Measurements from ENCODE around the gene PADI2.

The PADI2 gene

GRCh38 chr1:17101261-17101660 lies 18.0 kb downstream of the PADI2 start:
- no peak for DNase-seq (ENCODE audit: extremely low spot score)
- CTCF ChIA-PET = no interaction called here
- POLR2A ChIA-PET = no interaction called here
- TF ChIP-seq ZNF384 (IDR thresholded peaks at IDR 0.05) = no peak
- no peak for TF ChIP-seq FOXM1 (IDR thresholded peaks at IDR 0.05; ENCODE audit: borderline replicate concordance)
- no peak for TF ChIP-seq SUZ12 (IDR thresholded peaks at IDR 0.05)
- no peak for TF ChIP-seq NFRKB (IDR thresholded peaks at IDR 0.05)
- no peak for TF ChIP-seq TARDBP (IDR thresholded peaks at IDR 0.05)
- TF ChIP-seq FOXK2 (IDR thresholded peaks at IDR 0.05) = no peak
- no peak for TF ChIP-seq FOXA1 (IDR thresholded peaks at IDR 0.05)
- no peak for TF ChIP-seq BHLHE40 (IDR thresholded peaks at IDR 0.05; ENCODE audit: borderline replicate concordance)
- TF ChIP-seq CTBP1 (IDR thresholded peaks at IDR 0.05; ENCODE audit: borderline replicate concordance) = no peak
- no peak for TF ChIP-seq ELF4 (IDR thresholded peaks at IDR 0.05)
- no peak for TF ChIP-seq HDGF (IDR thresholded peaks at IDR 0.05; ENCODE audit: borderline replicate concordance)
- TF ChIP-seq SP1 (IDR thresholded peaks at IDR 0.05) = no peak
- TF ChIP-seq LEF1 (IDR thresholded peaks at IDR 0.05; ENCODE audit: borderline replicate concordance) = no peak
- TF ChIP-seq ARNT (IDR thresholded peaks at IDR 0.05) = no peak

- DNase-seq (ENCODE audit: extremely low spot score) = no peak
- CTCF ChIA-PET = no interaction called here
- POLR2A ChIA-PET = no interaction called here
- no peak for TF ChIP-seq TARDBP (IDR thresholded peaks at IDR 0.05)
- TF ChIP-seq ELF4 (IDR thresholded peaks at IDR 0.05) = no peak
- TF ChIP-seq SUZ12 (IDR thresholded peaks at IDR 0.05) = no peak
- TF ChIP-seq FOXA1 (IDR thresholded peaks at IDR 0.05) = no peak
- TF ChIP-seq SP1 (IDR thresholded peaks at IDR 0.05) = no peak
- TF ChIP-seq BHLHE40 (IDR thresholded peaks at IDR 0.05; ENCODE audit: borderline replicate concordance) = no peak
- no peak for TF ChIP-seq HDGF (IDR thresholded peaks at IDR 0.05; ENCODE audit: borderline replicate concordance)
- no peak for TF ChIP-seq ARNT (IDR thresholded peaks at IDR 0.05)
- TF ChIP-seq FOXK2 (IDR thresholded peaks at IDR 0.05) = no peak
- no peak for TF ChIP-seq ZNF384 (IDR thresholded peaks at IDR 0.05)
- TF ChIP-seq PKNOX1 (IDR thresholded peaks at IDR 0.05) = no peak
Observed at GRCh38 chr1:17099616-17100340, 19.5 kb downstream of the PADI2 start.

- DNase-seq (ENCODE audit: extremely low spot score) = no peak
- TF ChIP-seq FOXM1 (IDR thresholded peaks at IDR 0.05; ENCODE audit: borderline replicate concordance) = no peak
- TF ChIP-seq NFRKB (IDR thresholded peaks at IDR 0.05) = no peak
- no peak for TF ChIP-seq SP1 (IDR thresholded peaks at IDR 0.05)
- TF ChIP-seq ZNF384 (IDR thresholded peaks at IDR 0.05) = no peak
- no peak for TF ChIP-seq TARDBP (IDR thresholded peaks at IDR 0.05)
- no peak for TF ChIP-seq LEF1 (IDR thresholded peaks at IDR 0.05; ENCODE audit: borderline replicate concordance)
- no peak for TF ChIP-seq L3MBTL2 (conservative IDR thresholded peaks at IDR 0.05)
- TF ChIP-seq SUZ12 (IDR thresholded peaks at IDR 0.05) = no peak
- TF ChIP-seq FOXA1 (IDR thresholded peaks at IDR 0.05) = no peak
- no peak for TF ChIP-seq HDGF (IDR thresholded peaks at IDR 0.05; ENCODE audit: borderline replicate concordance)
- no peak for TF ChIP-seq ELF4 (IDR thresholded peaks at IDR 0.05)
- TF ChIP-seq BHLHE40 (IDR thresholded peaks at IDR 0.05; ENCODE audit: borderline replicate concordance) = no peak
- TF ChIP-seq CTBP1 (IDR thresholded peaks at IDR 0.05; ENCODE audit: borderline replicate concordance) = no peak
- TF ChIP-seq FOXK2 (IDR thresholded peaks at IDR 0.05) = no peak
- no peak for TF ChIP-seq ARNT (IDR thresholded peaks at IDR 0.05)
- CTCF ChIA-PET = interaction anchor here (0.7 kb wide), 1 partner anchor 10 kb away, joined by 3 read pairs; no protein-coding TSS in a partner anchor
- POLR2A ChIA-PET = no interaction called here
Observed at GRCh38 chr1:17098446-17099317, 20.6 kb downstream of the PADI2 start.

GRCh38 chr1:17097787-17098186 lies 21.5 kb downstream of the PADI2 start:
- TF ChIP-seq FOXM1 (IDR thresholded peaks at IDR 0.05; ENCODE audit: borderline replicate concordance) = no peak
- TF ChIP-seq ZNF384 (IDR thresholded peaks at IDR 0.05) = no peak
- TF ChIP-seq LEF1 (IDR thresholded peaks at IDR 0.05; ENCODE audit: borderline replicate concordance) = no peak
- TF ChIP-seq BHLHE40 (IDR thresholded peaks at IDR 0.05; ENCODE audit: borderline replicate concordance) = no peak
- TF ChIP-seq CTBP1 (IDR thresholded peaks at IDR 0.05; ENCODE audit: borderline replicate concordance) = no peak
- no peak for TF ChIP-seq ELF4 (IDR thresholded peaks at IDR 0.05)
- TF ChIP-seq ARNT (IDR thresholded peaks at IDR 0.05) = no peak
- no peak for TF ChIP-seq L3MBTL2 (conservative IDR thresholded peaks at IDR 0.05)
- TF ChIP-seq NFRKB (IDR thresholded peaks at IDR 0.05) = no peak
- no peak for TF ChIP-seq SUZ12 (IDR thresholded peaks at IDR 0.05)
- TF ChIP-seq HDGF (IDR thresholded peaks at IDR 0.05; ENCODE audit: borderline replicate concordance) = no peak
- TF ChIP-seq FOXA1 (IDR thresholded peaks at IDR 0.05) = no peak
- no peak for TF ChIP-seq SP1 (IDR thresholded peaks at IDR 0.05)
- no peak for TF ChIP-seq FOXK2 (IDR thresholded peaks at IDR 0.05)
- TF ChIP-seq TARDBP (IDR thresholded peaks at IDR 0.05) = no peak
- no peak for TF ChIP-seq PKNOX1 (IDR thresholded peaks at IDR 0.05)
- no peak for DNase-seq (ENCODE audit: extremely low spot score)
- ChIA-PET CTCF (no interaction called here), POLR2A (no interaction called here)

GRCh38 chr1:17097147-17097546 lies 22.1 kb downstream of the PADI2 start:
- CTCF ChIA-PET = interaction anchor here (0.9 kb wide), 1 partner anchor 37 kb away, joined by 3 read pairs; no protein-coding TSS in a partner anchor
- TF ChIP-seq ELF4 (IDR thresholded peaks at IDR 0.05) = no peak
- TF ChIP-seq FOXK2 (IDR thresholded peaks at IDR 0.05) = no peak
- no peak for TF ChIP-seq HDGF (IDR thresholded peaks at IDR 0.05; ENCODE audit: borderline replicate concordance)
- TF ChIP-seq ZNF384 (IDR thresholded peaks at IDR 0.05) = no peak
- TF ChIP-seq TARDBP (IDR thresholded peaks at IDR 0.05) = no peak
- no peak for TF ChIP-seq L3MBTL2 (conservative IDR thresholded peaks at IDR 0.05)
- no peak for TF ChIP-seq FOXA1 (IDR thresholded peaks at IDR 0.05)
- no peak for TF ChIP-seq PKNOX1 (IDR thresholded peaks at IDR 0.05)
- no peak for TF ChIP-seq SP1 (IDR thresholded peaks at IDR 0.05)
- no peak for TF ChIP-seq FOXM1 (IDR thresholded peaks at IDR 0.05; ENCODE audit: borderline replicate concordance)
- no peak for TF ChIP-seq NFRKB (IDR thresholded peaks at IDR 0.05)
- no peak for TF ChIP-seq BHLHE40 (IDR thresholded peaks at IDR 0.05; ENCODE audit: borderline replicate concordance)
- DNase-seq (ENCODE audit: extremely low spot score) = no peak
- POLR2A ChIA-PET = no interaction called here
